ENCODE results near the gene GYPC.

DNA sequence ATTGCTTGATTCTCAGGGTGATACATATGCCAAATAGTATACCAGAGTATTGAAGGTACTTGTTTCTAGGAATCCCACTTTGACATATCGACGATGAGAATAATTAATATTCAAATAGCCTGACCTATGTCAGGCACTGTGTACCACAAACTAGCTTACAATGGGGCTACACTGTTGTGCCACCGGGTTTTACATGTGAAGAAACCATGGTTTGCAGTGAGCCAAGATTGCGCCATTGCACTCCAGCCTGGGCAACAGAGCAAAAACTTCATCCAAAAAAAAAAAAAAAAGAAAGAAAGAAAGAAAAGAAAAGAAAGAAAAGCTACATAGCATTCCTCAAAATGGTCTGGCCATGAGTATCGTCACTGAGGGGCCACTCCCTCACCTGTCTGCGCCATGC lies 25.5 kb downstream of the GYPC start:
- TF ChIP-seq, protein P1, sequence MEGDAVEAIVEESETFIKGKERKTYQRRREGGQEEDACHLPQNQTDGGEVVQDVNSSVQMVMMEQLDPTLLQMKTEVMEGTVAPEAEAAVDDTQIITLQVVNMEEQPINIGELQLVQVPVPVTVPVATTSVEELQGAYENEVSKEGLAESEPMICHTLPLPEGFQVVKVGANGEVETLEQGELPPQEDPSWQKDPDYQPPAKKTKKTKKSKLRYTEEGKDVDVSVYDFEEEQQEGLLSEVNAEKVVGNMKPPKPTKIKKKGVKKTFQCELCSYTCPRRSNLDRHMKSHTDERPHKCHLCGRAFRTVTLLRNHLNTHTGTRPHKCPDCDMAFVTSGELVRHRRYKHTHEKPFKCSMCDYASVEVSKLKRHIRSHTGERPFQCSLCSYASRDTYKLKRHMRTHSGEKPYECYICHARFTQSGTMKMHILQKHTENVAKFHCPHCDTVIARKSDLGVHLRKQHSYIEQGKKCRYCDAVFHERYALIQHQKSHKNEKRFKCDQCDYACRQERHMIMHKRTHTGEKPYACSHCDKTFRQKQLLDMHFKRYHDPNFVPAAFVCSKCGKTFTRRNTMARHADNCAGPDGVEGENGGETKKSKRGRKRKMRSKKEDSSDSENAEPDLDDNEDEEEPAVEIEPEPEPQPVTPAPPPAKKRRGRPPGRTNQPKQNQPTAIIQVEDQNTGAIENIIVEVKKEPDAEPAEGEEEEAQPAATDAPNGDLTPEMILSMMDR (IDR thresholded peaks at IDR 0.05; ENCODE audit: low read length) = no peak
- TF ChIP-seq EZH2 (IDR thresholded peaks at IDR 0.05; ENCODE audit: borderline replicate concordance, low read length) = no peak
